CD4-positive, alpha-beta memory T cell (primary cell): ENCODE data around the gene TWNK. TPM values are rescaled to one million over a fixed set of nuclear protein-coding genes. Genes with fewer than 3 reads are reported as not detected.

Experiments
- microRNA-seq: library from miRNA; unstranded; fragments of <30 nt; microRNA quantifications from one replicate; pipeline ENCODE4 v1.2.0, GENCODE V29; 2021; ENCODE audit warnings: borderline replicate concordance, borderline number of aligned reads, borderline microRNAs expressed, mixed read lengths
- polyA plus RNA-seq, 2 donors: library from polyadenylated mRNA; unstranded; fragments of 300-500 nt; fragmentation: Illumina TruSeq; gene quantifications; one replicate each; pipeline ENCODE4 v1.2.3, GENCODE V29; 2021
- total RNA-seq, 2 experiments: library from RNA; stranded (reverse); gene quantifications; one replicate each; pipeline ENCODE4 v1.2.3, GENCODE V29; 2021

TWNK gene
- total and polyA plus RNA-seq, 4 experiments from 2014 or later, result 5.0 to 14.3 (median 10.9) TPM

Small RNA genes lying within 50 kb of the gene (microRNA-seq; reads per million reads assigned to microRNA genes)
- not detected for gene MIR608

Other genes starting within 250 kb of the TWNK start
- not detected for gene PAX2, start 242.0 kb upstream of the TWNK start, total RNA-seq
- gene PAX2, start 242.0 kb upstream of the TWNK start, polyA plus RNA-seq, result not detected
- 10 to 100 TPM; 46.3 to 49.3 TPM for gene SLF2, start 74.6 kb upstream of the TWNK start, total RNA-seq
- 10 to 100 TPM in 1 of 2 donors, 1 to 10 TPM in 1; 5.9 to 18.3 TPM for gene SLF2, start 74.6 kb upstream of the TWNK start, polyA plus RNA-seq
- 1 to 10 TPM; 1.1 to 1.4 TPM for gene SEMA4G, start 18.0 kb upstream of the TWNK start, total RNA-seq
- under 1 TPM in 1 of 2 donors, not detected in 1; 0.26 TPM for gene SEMA4G, start 18.0 kb upstream of the TWNK start, polyA plus RNA-seq
- 10 to 100 TPM; 65.8 to 71.6 TPM for gene MRPL43, start within 50 bp of the TWNK start, total RNA-seq
- 100 to 1,000 TPM; 110 to 114 TPM for gene MRPL43, start within 50 bp of the TWNK start, polyA plus RNA-seq
- gene LZTS2, start 12.3 kb downstream of the TWNK start, total RNA-seq, result 10 to 100 TPM; 33.4 to 33.9 TPM
- 10 to 100 TPM in 1 of 2 donors, 1 to 10 TPM in 1; 8.4 to 19.9 TPM for gene LZTS2, start 12.3 kb downstream of the TWNK start, polyA plus RNA-seq
- gene PDZD7, start 43.6 kb downstream of the TWNK start, total RNA-seq, result 1 to 10 TPM; 1.1 to 1.8 TPM
- under 1 TPM; 0.20 to 0.29 TPM for gene PDZD7, start 43.6 kb downstream of the TWNK start, polyA plus RNA-seq
- 100 to 1,000 TPM; 118 to 123 TPM for gene SFXN3, start 43.7 kb downstream of the TWNK start, total RNA-seq
- 10 to 100 TPM; 10.8 to 21.0 TPM for gene SFXN3, start 43.7 kb downstream of the TWNK start, polyA plus RNA-seq
- gene KAZALD1, start 74.4 kb downstream of the TWNK start, total RNA-seq, result not detected
- gene KAZALD1, start 74.4 kb downstream of the TWNK start, polyA plus RNA-seq, result not detected
- gene TLX1, start 143.8 kb downstream of the TWNK start, total RNA-seq, result not detected
- not detected for gene TLX1, start 143.8 kb downstream of the TWNK start, polyA plus RNA-seq
- gene LBX1, start 241.9 kb downstream of the TWNK start, total RNA-seq, result not detected
- not detected for gene LBX1, start 241.9 kb downstream of the TWNK start, polyA plus RNA-seq